ENCODE measurements around the gene TM4SF1.

- TF ChIP-seq CTCF (IDR thresholded peaks at IDR 0.05) (no peak), POLR2A (IDR thresholded peaks at IDR 0.05) (no peak)
Measured at GRCh38 chr3:149374391-149374790, 3.1 kb downstream of the TM4SF1 start.

Data from body of pancreas (tissue), 4 donors.